Right ventricle myocardium inferior (tissue), 1 donor: Measurements from ENCODE around the gene RIPPLY2. TPM values are rescaled to one million over a fixed set of nuclear protein-coding genes. Genes with fewer than 3 reads are reported as not detected.
"Not testable (repeated sequence)": the region's sequence is repeated elsewhere in the genome, so short reads cannot be mapped to it uniquely, and the experiment has no call there.

Source experiments
- ATAC-seq: fragments of 200-7000 bp; cut with Tn5 transposase; one replicate; pipeline ENCODE4 v1.9.1; 2020; ENCODE audit warnings: mild to moderate bottlenecking, moderate library complexity
- DNase-seq: peaks from one replicate; pipeline ENCODE4 v3.0.0; 2021; ENCODE audit errors: missing footprints
- intact Hi-C: fragments of 100-400 bp; cut with DNase I; formaldehyde crosslinking; loops from one replicate; pipeline ENCODE4 v1.11.0; 2022
- total RNA-seq: library from RNA; stranded (reverse); fragmentation: NEBNext Ultra II Directional; extraction: Animal tissue kit (Norgen Biotek cat#: 25700); gene quantifications from one replicate; pipeline ENCODE4 v1.2.1, GENCODE V29; 2021
- donor health status: DM: no; HTN: yes; CAD: no; lungs with severe emphysema.

Gene RIPPLY2
- total RNA-seq, 1 donor from 2014 or later = not detected

DNA sequence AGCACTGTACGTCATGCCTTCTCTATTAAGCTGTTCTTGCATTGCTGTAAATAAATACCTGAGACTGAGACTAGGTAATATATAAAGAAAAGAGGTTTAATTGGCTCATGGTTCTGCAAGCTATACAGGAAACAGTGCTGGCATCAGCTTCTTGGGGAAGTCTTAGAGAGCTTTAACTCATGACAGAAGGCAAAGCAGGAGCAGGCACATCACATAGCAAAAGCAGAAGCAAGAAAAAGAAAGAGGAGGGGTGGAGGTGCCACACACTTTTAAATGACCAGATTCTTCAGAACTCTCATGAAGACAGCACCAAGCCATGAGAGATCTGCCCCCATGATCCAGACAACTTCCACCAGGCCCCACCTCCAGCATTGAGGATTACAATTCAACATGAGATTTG is 36.5 kb downstream of the RIPPLY2 start:
- no peak for ATAC-seq
- intact Hi-C loops = no loop called here
- DNase-seq = no peak

DNA sequence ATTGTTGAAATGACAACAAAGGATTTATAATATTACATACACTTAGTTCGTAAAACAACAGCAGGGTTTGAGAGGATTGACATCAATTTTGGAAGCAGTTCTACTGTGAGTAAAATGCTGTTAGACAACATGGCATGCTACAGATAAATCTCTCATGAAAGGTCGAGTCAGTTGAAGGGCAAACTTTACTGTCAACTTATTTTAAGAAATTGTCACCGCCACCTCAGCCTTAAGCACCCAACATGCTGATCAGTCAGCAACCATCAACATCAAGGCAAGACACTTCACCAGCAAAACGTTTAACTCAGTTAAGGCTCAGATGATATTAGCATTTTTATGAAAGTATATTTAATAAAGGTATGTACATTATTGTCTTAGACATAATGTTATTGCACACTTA is 37.4 kb downstream of the RIPPLY2 start:
- intact Hi-C loops = no loop called here
- ATAC-seq = peak; percentile 50
- no peak for DNase-seq

DNA sequence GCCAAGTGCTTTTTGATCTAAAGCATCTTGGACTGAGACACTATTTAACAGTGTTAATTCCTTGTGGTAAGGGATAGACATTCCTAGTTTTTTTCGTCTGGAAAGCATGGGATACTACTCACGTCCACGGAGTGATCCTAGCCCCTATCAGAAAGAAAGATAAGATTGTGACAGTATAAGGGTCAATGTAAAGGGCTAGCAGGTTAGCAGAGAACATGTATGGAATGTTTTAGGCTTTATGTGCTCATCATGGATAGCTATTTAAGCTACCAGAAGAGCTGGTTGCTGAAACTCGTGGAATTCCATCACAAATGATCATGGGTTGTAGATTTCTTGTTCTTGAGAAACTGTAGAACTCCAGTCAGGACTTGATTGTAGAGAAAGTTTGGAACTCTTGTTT is 38.4 kb downstream of the RIPPLY2 start:
- intact Hi-C loops = no loop called here
- ATAC-seq = no peak
- DNase-seq = no peak

DNA sequence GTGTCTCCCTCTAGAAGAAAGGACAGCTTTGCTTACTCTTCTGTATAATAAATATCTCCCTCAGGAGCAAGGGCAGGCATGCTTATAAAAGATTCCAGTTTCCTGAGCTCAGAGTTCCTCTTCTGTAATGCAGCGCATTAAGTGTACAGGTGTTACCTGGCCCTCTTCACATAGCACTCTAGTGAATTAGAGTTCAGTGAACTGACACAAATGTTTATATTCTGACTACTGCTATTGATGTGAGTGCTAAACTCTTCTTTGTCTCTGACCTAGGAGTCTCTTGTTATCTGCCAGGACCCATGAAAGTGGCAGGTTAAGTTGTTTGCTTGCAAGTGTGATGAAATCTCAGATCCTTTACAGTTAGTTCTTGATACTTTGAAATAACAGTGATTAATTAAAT is 39.9 kb downstream of the RIPPLY2 start:
- no peak for DNase-seq
- intact Hi-C loops = no loop called here
- ATAC-seq = no peak

DNA sequence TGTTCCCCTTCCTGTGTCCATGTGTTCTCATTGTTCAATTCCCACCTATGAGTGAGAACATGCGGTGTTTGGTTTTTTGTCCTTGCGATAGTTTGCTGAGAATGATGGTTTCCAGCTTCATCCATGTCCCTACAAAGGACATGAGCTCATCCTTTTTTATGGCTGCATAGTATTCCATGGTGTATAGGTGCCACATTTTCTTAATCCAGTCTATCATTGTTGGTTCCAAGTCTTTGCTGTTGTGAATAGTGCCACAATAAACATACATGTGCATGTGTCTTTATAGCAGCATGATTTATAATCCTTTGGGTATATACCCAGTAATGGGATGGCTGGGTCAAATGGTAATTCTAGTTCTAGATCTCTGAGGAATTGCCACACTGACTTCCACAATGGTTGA is 43.9 kb downstream of the RIPPLY2 start:
- DNase-seq, ATAC-seq, intact Hi-C loops: not testable (repeated sequence)

DNA sequence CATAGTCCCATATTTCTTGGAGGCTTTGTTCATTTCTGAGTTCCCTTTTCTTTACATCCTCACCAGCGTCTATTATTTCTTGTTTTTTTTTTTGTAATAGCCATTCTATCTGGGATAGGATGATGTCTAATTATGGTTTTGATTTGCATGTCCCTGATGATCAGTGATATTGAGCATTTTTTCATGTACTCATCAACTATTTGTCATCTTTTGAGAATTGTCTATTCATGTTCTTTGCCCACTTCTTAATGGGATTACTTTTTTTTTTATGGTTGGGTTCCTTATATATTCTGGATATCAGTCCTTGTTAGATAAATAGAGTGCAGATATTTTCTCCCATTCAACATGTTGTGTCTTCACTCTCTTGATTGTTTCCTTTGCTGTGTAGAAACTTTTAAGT is 48.5 kb downstream of the RIPPLY2 start:
- intact Hi-C loops = no loop called here
- no peak for ATAC-seq
- DNase-seq = no peak

DNA sequence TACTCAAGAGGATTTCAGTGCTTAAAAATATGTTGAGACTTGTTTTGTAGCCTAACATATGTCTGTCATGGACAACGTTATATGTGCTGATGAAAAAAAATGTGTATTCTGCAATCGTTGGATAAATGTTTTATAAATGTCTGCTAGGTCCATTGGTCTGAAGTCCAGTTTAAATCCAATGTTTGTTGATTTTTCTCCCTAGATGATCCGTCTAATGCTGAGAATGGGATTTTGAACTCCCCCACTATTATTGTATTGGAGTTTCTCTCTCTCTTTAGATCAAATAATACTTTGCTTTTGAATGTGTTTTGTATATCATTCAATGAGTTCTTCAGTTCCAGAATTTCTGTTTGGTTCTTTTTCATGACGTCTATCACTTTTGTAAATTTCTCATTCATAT is 51.2 kb downstream of the RIPPLY2 start:
- intact Hi-C loops = no loop called here
- DNase-seq (no peak), ATAC-seq (no peak)

DNA sequence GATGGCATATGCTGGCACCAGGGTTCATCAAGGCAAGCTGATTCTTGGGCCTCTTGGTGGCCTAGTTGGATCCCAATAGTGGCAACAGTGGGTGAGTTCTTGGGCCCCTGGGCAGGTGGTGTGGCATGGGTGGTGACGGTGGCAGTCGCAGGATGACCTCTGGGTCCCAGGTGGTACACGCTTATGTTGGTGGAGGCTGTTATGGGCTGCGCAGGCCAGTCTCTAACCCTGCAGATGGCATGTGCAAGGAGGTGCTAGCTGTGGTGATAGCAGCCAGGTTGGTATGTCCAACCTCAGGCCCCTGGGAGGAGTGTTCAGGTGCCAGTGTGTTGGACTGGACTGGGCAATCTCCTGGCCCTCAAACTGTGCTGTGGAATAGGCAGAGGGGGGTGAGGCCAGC is 52.5 kb downstream of the RIPPLY2 start:
- DNase-seq (no peak), ATAC-seq (no peak)
- intact Hi-C loops = no loop called here

Other genes with a start within 250 kb of the RIPPLY2 start
- 5.5 TPM for gene SNAP91, start 144.3 kb upstream of the RIPPLY2 start, total RNA-seq
- gene CYB5R4, start 6.3 kb downstream of the RIPPLY2 start, total RNA-seq = 15.9 TPM
- not detected for gene MRAP2, start 180.4 kb downstream of the RIPPLY2 start, total RNA-seq